Peyer's patch (tissue), 4 donors: ENCODE data around the gene RIMBP3C.

Source experiments
- POLR2A ChIP-seq, 2 donors: fragments of 450-650 bp; IDR thresholded peaks; one replicate each; pipeline ENCODE4 v1.5.1; 2017; ENCODE audit warnings: antibody characterized with exemption in 2 of 2, mild to moderate bottlenecking in 2 of 2, moderate library complexity in 2 of 2
- TF ChIP-seq, protein P1 (sequence below), 6 experiments: fragments of 450-650 bp in 4 of 6; fragments of 200-600 bp in 2 of 6; sonication (generic) in 1 of 6; IDR thresholded peaks; one replicate each; pipeline ENCODE4 v1.5.1; 2017 to 2019; ENCODE audit warnings: antibody characterized with exemption in 6 of 6, mild to moderate bottlenecking in 3 of 6, moderate library complexity in 1 of 6

DNA sequence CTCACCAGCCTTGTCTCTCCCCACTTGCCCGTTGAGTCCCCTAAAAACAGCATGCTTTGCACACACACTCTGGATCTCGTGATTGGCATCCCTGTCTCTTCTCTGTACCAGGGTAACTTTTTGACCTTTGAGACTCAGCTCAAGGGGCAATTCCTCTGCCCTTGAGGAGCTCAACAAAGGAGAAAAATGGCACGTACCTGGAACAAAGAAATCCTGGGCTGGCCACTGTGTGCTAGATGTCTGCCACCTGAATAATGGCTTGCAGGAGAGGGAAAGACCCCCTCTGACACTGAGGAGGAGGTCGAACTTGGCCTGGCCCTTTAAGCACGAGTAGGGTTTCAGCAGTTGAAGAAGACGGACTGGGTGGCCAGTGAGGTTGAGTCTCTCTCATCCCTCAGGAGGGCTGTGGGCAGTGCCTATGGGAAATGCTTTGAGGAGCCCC lies 22.1 kb upstream of the RIMBP3C start:
- TF ChIP-seq, protein P1, sequence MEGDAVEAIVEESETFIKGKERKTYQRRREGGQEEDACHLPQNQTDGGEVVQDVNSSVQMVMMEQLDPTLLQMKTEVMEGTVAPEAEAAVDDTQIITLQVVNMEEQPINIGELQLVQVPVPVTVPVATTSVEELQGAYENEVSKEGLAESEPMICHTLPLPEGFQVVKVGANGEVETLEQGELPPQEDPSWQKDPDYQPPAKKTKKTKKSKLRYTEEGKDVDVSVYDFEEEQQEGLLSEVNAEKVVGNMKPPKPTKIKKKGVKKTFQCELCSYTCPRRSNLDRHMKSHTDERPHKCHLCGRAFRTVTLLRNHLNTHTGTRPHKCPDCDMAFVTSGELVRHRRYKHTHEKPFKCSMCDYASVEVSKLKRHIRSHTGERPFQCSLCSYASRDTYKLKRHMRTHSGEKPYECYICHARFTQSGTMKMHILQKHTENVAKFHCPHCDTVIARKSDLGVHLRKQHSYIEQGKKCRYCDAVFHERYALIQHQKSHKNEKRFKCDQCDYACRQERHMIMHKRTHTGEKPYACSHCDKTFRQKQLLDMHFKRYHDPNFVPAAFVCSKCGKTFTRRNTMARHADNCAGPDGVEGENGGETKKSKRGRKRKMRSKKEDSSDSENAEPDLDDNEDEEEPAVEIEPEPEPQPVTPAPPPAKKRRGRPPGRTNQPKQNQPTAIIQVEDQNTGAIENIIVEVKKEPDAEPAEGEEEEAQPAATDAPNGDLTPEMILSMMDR (IDR thresholded peaks at IDR 0.05), result no peak
- no peak for TF ChIP-seq POLR2A (IDR thresholded peaks at IDR 0.05)
